PC-3 (cell line): ENCODE data around the gene EHBP1. TPM values are rescaled to one million over a fixed set of nuclear protein-coding genes. Genes with fewer than 3 reads are reported as not detected.

ENCODE experiments used
- ATAC-seq: fragments of 200-7000 bp; cut with Tn5 transposase; 2 replicates; pipeline ENCODE4 v1.9.1; 2020; ENCODE audit warnings: mild to moderate bottlenecking, moderate library complexity
- BruUV-seq: library from RNA; stranded (reverse); fragments of 400-500 nt; replicated peaks from 2 replicates; lab custom pipeline; 2021; lab: Mats Ljungman, UMichigan
- CTCF ChIA-PET: fragments of 300-600 bp; sonication (Branson Sonifier 250); formaldehyde crosslinking; loops from one replicate; lab custom pipeline; 2022; ENCODE audit warnings: antibody characterized with exemption; lab: Charles Lee
- POLR2A ChIA-PET: fragments of 300-600 bp; sonication (Branson Sonifier 250); formaldehyde crosslinking; loops from one replicate; lab custom pipeline; 2022; ENCODE audit warnings: antibody characterized with exemption; ENCODE audit not compliant: unreplicated experiment; lab: Charles Lee
- DNase-seq: peaks from one replicate; pipeline ENCODE4 v3.0.0-alpha.2; 2015
- H2AFZ ChIP-seq: fragments of 300-600 bp; sonication (generic); 2 replicates; pipeline ENCODE4 v1.6.0; 2016; ENCODE audit warnings: antibody characterized with exemption, low read length
- H3F3A ChIP-seq: fragments of 300-600 bp; sonication (generic); one replicate; pipeline ENCODE4 v1.6.0; 2017; ENCODE audit warnings: antibody characterized with exemption, low read length, control low read depth, mild to moderate bottlenecking; ENCODE audit not compliant: unreplicated experiment
- H3K27ac ChIP-seq: fragments of 300-600 bp; sonication (generic); 2 replicates; pipeline ENCODE4 v1.5.1; 2016; ENCODE audit warnings: mild to moderate bottlenecking, low read length
- H3K27me3 ChIP-seq: fragments of 300-600 bp; sonication (generic); 2 replicates; pipeline ENCODE4 v1.6.1; 2016; ENCODE audit warnings: low read length, mixed read lengths
- H3K36me3 ChIP-seq: fragments of 300-600 bp; sonication (generic); 2 replicates; pipeline ENCODE4 v1.6.1; 2016; ENCODE audit warnings: low read depth, mixed run types, low read length, mixed read lengths
- H3K4me1 ChIP-seq: fragments of 300-600 bp; sonication (generic); 2 replicates; pipeline ENCODE4 v1.5.1; 2016; ENCODE audit warnings: low read length; ENCODE audit not compliant: insufficient read depth
- H3K4me2 ChIP-seq: fragments of 300-600 bp; sonication (generic); 2 replicates; pipeline ENCODE4 v1.6.0; 2016; ENCODE audit warnings: low read length
- H3K4me3 ChIP-seq: fragments of 300-600 bp; sonication (generic); 2 replicates; pipeline ENCODE4 v1.5.1; 2016; ENCODE audit warnings: mild to moderate bottlenecking, low read length, mixed read lengths
- H3K79me2 ChIP-seq: fragments of 300-600 bp; sonication (generic); 2 replicates; pipeline ENCODE4 v1.6.1; 2017; ENCODE audit warnings: low read length, mixed read lengths
- H3K9ac ChIP-seq: fragments of 300-600 bp; sonication (generic); 2 replicates; pipeline ENCODE4 v1.6.0; 2016; ENCODE audit warnings: mild to moderate bottlenecking, low read length
- H3K9me2 ChIP-seq: fragments of 300-600 bp; sonication (generic); replicated peaks from 2 replicates; pipeline ENCODE4 v1.6.1; 2016; ENCODE audit warnings: mixed run types, low read length, mixed read lengths
- H3K9me3 ChIP-seq: fragments of 300-600 bp; sonication (generic); 2 replicates; pipeline ENCODE4 v1.6.1; 2016; ENCODE audit warnings: low read length, mixed read lengths
- H4K20me1 ChIP-seq: fragments of 300-600 bp; sonication (generic); 2 replicates; pipeline ENCODE4 v1.6.1; 2016; ENCODE audit warnings: low read length, mixed read lengths
- CTCF ChIP-seq: fragments of 300-600 bp; sonication (generic); conservative IDR thresholded peaks from 2 replicates; pipeline ENCODE4 v1.5.1; 2017; ENCODE audit warnings: antibody characterized with exemption, low read depth, mild to moderate bottlenecking, low read length
- EZH2 ChIP-seq: fragments of 300-600 bp; sonication (generic); IDR thresholded peaks from one replicate; pipeline ENCODE4 v1.6.1; 2017; ENCODE audit warnings: antibody characterized with exemption, mild to moderate bottlenecking, low read length; ENCODE audit not compliant: unreplicated experiment
- EZH2phosphoT487 ChIP-seq: fragments of 300-600 bp; sonication (generic); IDR thresholded peaks from 2 replicates; pipeline ENCODE4 v1.6.1; 2018; ENCODE audit warnings: mild to moderate bottlenecking, antibody characterized with exemption, low read length, borderline replicate concordance
- intact Hi-C: fragments of 100-400 bp; cut with micrococcal nuclease; formaldehyde crosslinking; loops from 2 replicates; pipeline ENCODE4 v1.9.0; 2023
- total RNA-seq: library from RNA; depleted of rRNA; stranded (reverse); fragments of >200 nt; gene quantifications from 2 replicates; pipeline ENCODE4 v1.2.3, GENCODE V29; 2014

Gene EHBP1
- total RNA-seq, 1 experiment from 2014 or later = 25.7 TPM

- no peaks in the 10 kb centered on the region for H3F3A ChIP-seq
- no peak overlapping the region for H2AFZ ChIP-seq
- H3K27me3 ChIP-seq = no peaks in the 10 kb centered on the region
- H3K9me3 ChIP-seq = no peaks in the 10 kb centered on the region
- ATAC-seq = no peak
- H3K36me3 ChIP-seq = peaks cover 4% of the 10 kb centered on the region
- no peak overlapping the region for H3K9ac ChIP-seq
- no peaks in the 10 kb centered on the region for H3K4me1 ChIP-seq
- no peaks in the 10 kb centered on the region for H3K9me2 ChIP-seq
- H4K20me1 ChIP-seq = no peaks in the 10 kb centered on the region
- no peak overlapping the region for H3K4me2 ChIP-seq
- no peak for DNase-seq
- POLR2A ChIA-PET = no interaction called here
- TF ChIP-seq CTCF (no peak), EZH2 (no peak), EZH2phosphoT487 (no peak)
- no peak overlapping the region for H3K27ac ChIP-seq
- H3K4me3 ChIP-seq = no peak overlapping the region
- CTCF ChIA-PET = no interaction called here
- intact Hi-C loops = no loop called here
- peaks cover 86% of the 10 kb centered on the region for H3K79me2 ChIP-seq
- no TSS peak for BruUV-seq
Measured at GRCh38 chr2:62724106-62724505, 18.6 kb downstream of the EHBP1 start.

GRCh38 chr2:62724886-62725711 is 19.6 kb downstream of the EHBP1 start:
- POLR2A ChIA-PET = no interaction called here
- H3K4me2 ChIP-seq = no peak overlapping the region
- H3K4me3 ChIP-seq = no peak overlapping the region
- DNase-seq (peak; percentile 52), ATAC-seq (peak; percentile 56)
- no peaks in the 10 kb centered on the region for H3K4me1 ChIP-seq
- CTCF ChIA-PET = no interaction called here
- H3K9me3 ChIP-seq = no peaks in the 10 kb centered on the region
- intact Hi-C loops = no loop called here
- H3K36me3 ChIP-seq = peaks cover 4% of the 10 kb centered on the region
- no peak overlapping the region for H3K27ac ChIP-seq
- no peaks in the 10 kb centered on the region for H4K20me1 ChIP-seq
- TF ChIP-seq EZH2 = no peak
- TF ChIP-seq CTCF = peak; percentile 70
- H3F3A ChIP-seq = no peaks in the 10 kb centered on the region
- no peaks in the 10 kb centered on the region for H3K9me2 ChIP-seq
- BruUV-seq = no TSS peak
- no peaks in the 10 kb centered on the region for H3K27me3 ChIP-seq
- peaks cover 82% of the 10 kb centered on the region for H3K79me2 ChIP-seq
- H2AFZ ChIP-seq = no peak overlapping the region
- no peak overlapping the region for H3K9ac ChIP-seq

- Histone ChIP-seq H3K4me2 (no peak overlapping the region), H3F3A (no peaks in the 10 kb centered on the region), H3K36me3 (peaks cover 4% of the 10 kb centered on the region), H3K4me3 (no peak overlapping the region), H4K20me1 (no peaks in the 10 kb centered on the region), H2AFZ (no peak overlapping the region), H3K4me1 (no peaks in the 10 kb centered on the region), H3K9me2 (no peaks in the 10 kb centered on the region), H3K27me3 (no peaks in the 10 kb centered on the region), H3K9me3 (no peaks in the 10 kb centered on the region), H3K27ac (no peak overlapping the region), H3K79me2 (peaks cover 82% of the 10 kb centered on the region), H3K9ac (no peak overlapping the region)
- TF ChIP-seq EZH2phosphoT487 (no peak), CTCF (no peak), EZH2 (no peak)
- DNase-seq (no peak), ATAC-seq (no peak)
- ChIA-PET CTCF (no interaction called here), POLR2A (no interaction called here)
- BruUV-seq = no TSS peak
- intact Hi-C loops = no loop called here
Measured at GRCh38 chr2:62725712-62726055, 20.2 kb downstream of the EHBP1 start.
